Measurements from ENCODE around the gene RNASEH2A.
"Not testable (repeated sequence)": the region's sequence is repeated elsewhere in the genome, so short reads cannot be mapped to it uniquely, and the experiment has no call there.

RNASEH2A gene

DNA sequence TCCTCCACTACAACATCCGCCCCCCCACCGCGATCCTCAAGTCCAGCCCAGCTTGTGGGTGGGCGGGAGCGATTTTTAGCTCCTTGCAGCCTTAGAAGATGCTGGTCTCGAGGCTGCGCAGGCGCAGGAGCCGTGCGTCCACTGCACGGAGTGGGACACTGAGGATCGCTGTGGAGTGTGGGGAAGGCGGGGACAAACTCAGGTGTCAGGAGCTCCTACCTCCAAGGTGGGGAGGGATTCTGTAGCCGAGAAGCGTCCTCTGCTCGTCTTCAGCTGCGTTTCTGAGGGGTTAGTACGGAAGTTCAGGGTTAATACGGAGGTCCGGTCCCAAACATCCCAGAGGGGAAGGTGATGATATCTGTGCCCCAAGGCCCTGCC, 28.2 kb downstream of the RNASEH2A start, which contains the start of gene RTBDN:
TSS of gene RTBDN (minus strand) at position 14 of the 378 bp plus-strand sequence. CDS start 4,600 bp downstream, outside the sequence.
- no peak for DNase-seq

DNA sequence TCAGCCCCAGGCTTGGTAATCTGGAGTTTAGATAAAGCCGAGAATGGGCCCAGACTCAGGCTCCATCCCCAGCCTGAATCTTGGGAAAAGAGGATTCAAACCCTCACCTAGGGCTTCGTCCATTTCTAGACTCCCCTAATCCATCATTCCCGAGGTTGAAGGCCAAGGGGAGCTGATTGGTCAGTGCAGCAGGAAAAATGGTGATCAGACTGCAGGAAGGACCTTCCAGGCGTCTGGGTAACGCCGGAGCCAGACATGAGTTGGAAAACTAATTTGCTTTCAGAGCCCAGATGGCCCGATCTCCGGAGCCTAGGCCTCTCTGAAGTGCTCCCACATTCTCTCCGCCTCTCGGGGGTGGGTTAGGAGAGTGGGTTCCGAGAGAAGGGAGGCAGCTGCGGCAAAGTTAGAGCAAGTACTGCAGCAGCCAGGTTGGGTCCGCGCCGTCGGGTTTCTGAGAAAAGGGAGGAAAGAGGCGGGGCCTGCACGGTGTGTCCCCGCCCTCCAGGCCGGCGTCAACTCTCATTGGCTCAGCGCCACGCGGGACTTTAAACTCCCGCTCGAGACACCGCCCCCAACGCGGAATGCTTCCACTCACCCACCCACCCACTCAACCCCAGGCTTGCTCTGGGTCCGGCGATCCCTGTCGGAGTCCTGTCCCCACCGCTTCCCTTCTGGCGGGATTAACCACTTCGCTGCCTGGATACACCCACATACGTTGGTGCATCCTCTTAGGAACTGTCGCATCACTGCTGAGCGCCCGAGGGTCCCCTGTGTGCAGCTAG, 28.8 kb downstream of the RNASEH2A start:
- no peak for DNase-seq

DNA sequence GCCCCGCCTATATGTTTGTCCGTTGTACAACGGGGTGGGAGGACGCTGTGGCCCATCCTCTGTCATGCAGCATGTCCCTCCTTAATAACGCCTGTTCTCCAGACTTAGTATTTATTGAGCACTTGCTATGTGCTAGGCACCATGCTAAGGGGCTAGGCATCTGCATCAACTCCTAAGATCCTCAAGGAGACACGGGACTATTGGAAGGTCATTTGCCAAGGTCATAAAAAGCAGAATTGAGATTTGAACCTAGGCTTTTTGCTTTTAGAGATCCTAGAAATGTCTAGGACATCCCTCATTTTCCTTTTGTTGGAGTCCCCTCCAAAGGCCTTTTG, 30.1 kb downstream of the RNASEH2A start:
- DNase-seq = no peak

DNA sequence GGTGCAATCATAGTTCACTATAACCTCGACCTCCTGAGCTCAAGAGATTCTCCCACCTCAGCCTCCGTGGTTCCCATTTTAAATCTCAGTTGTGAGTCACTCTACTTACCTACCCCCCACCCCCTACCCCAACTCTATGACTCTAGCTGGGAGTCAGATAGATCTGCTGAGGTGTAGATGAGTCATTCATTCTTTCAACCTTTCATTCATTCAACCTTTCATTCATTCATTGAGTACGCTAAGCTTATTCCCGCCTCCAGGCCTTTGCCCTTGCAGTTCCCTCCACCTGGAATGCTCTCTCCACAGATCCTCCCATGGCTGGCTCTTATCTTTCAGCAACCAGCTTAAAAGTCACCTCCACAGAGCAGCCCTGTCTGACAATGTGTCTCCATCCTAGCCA, 30.8 kb downstream of the RNASEH2A start:
- no peak for DNase-seq

DNA sequence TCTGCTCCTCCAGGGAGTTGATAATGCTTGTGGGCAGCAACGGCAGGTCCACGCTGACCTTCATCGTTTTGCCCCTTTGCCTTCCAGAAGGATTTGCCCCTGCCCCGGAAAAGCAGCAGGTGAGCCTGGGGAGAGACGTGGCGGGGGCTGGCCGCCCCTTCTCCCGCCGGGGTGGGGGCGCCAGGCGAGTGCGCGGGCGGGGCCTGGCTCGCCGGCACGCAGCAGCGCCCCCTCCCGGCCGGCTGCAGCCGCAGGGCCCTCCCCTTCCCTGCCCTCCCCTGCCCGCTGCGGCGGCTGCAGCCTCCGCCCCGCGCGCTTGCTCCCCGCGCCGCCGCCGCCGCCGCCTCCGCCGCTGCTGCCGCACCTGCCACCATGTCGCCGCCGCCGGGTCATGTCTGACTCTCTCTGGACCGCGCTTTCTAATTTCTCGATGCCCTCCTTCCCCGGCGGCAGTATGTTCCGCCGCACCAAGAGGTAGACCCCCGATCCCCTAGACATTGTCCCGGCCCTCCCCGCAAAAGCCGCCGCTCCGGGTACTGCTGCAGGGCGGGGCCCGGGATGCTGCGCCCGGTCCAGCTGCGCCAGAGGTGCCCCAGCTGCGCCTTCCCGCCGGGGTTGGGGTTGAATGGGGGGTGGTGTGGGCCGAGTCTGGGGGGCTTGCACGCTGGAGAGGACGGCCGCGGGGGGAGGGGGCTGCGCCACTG, 31.9 kb downstream of the RNASEH2A start, which contains the start of gene MAST1:
TSS of gene MAST1 (plus strand) at position 334 of the 704 bp plus-strand sequence. CDS start at position 392, 58 bp downstream.
- DNase-seq = peak; percentile 62

DNA sequence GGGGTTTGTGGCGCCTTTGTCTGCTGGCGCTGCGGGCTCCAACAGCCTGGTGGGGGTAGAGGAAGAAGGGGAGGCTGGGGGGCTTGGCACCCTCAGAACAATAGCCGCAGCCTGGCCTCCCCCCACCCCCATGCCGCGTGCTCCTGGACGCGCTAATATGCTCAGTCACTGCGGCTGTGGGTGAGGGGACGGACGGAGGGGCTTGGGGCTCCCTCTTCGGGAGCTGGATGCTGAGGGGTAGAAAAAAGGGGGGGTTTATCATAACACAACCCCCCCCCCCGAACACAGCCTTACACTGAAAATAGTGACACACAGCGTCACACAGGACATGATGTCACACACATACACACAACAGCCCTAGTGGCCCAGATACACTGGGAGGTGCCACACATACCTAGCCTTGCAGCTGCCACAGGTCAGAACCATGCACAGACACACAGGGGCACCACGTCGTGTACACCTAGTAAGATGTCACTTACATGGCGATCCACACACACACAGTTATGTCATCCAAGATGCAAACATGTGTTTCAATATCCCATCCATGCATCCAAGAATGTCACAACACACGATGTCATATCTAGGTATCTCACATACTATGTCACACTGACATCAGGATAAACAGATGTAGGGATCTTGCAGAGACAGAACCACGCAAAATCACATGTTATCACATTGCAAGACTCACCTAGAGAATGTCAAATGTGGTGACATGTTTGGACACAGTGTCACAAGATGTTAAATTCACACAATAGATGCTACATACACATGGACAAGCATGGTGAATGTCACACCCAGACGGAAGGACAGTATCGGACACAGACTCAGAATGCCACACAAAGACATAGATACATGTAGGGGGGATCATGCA, 32.7 kb downstream of the RNASEH2A start:
- DNase-seq = no peak

DNA sequence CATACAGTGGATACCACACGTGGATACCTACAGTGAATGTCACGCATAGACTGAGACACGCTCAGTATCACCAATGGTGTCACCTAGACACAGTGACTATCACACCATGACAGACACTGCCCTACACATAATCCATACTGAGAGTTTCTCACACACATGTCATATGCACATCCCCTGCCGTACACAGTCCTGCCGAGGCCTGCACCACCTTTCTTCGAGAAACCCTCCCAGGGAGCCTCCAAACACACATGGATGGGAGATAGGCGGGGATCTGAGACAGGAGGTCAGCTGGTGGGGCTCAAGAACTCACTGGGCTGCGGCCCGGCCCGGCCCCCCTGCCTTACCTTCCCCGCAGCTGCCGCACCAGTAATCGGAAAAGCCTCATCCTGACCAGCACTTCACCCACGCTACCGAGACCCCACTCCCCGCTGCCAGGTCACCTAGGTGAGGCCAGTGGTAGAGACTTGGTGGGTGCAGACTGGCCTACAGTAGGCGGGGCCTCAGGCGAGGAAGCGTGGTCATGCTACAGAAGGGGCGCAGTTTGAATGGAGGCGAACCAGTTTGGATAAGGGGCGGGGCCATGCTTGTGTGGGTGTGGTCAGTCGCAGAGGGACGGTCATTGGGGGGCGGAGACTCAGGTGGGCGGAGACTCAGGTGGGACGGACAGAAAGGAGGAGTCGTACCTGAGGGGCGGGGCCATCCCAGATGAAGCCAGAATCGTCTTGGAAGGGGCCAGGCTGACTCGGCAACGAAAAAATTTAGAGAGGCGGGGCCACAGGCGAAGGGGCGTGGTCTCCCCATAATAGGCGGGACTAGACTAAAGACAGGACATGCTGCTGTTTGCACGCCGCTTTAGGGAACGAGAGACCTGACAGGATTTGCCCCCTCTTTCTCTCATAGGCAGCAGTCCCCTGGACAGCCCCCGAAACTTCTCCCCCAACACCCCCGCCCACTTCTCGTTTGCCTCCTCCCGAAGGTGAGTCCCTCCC, 34.0 kb downstream of the RNASEH2A start:
- DNase-seq = peak; percentile 84

DNA sequence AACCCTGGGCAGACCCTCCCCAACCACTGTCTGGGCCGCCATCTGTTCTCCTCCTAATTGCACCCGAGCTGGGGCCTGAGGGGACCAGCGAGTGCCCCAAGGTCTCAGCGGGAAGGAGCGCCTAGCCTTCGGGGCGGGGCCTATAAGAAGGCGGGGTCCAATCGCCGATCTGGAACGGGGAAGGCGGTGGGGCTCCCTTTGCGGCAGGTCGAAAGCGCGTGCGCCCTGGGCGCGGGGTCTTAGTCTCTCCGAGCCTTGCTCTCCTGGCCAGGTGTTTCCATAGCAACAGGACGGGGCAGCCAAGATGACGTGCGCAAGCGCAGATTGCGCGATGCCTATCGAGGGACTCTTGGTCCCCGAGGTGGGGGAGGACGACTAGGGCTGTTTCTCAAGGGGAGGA, 34.7 kb downstream of the RNASEH2A start:
- peak; percentile 97 for DNase-seq

DNA sequence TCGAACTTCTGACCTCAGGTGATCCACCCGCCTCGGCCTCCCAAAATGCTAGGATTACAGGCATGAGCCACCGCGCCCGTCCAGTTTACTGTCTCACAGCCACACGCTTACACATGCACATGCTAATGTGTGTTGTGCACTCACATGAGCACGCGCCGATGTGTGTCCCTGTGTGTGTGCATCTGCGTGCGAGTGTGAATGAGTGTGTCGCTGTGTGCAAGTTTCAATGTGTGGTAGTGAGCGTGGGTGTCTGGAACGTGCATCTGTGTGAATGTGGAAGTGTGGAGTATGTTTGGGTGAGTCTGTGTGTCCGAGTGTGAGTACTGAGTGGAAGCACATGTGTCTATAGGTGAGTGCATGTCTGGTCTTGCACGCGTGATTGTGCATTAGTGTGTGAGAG, 36.1 kb downstream of the RNASEH2A start:
- DNase-seq = no peak

DNA sequence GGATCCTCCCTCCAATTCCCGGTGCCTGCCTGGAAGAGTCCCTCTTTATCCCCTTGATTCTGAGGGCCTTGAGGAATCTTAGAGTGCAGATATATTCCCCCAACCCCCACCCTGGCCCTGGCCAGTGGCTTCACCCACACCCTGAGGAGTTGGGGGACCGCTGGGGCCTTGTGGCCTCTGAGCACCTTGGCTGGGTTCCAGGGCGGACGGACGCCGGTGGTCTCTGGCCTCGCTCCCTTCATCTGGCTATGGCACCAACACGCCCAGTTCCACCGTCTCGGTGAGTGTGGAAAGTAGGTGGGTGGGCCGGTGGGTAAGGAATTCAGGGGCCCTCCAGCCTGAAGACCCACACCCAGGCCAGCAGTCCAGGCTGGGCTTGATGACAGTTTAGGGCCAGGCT, 36.9 kb downstream of the RNASEH2A start:
- DNase-seq = no peak

DNA sequence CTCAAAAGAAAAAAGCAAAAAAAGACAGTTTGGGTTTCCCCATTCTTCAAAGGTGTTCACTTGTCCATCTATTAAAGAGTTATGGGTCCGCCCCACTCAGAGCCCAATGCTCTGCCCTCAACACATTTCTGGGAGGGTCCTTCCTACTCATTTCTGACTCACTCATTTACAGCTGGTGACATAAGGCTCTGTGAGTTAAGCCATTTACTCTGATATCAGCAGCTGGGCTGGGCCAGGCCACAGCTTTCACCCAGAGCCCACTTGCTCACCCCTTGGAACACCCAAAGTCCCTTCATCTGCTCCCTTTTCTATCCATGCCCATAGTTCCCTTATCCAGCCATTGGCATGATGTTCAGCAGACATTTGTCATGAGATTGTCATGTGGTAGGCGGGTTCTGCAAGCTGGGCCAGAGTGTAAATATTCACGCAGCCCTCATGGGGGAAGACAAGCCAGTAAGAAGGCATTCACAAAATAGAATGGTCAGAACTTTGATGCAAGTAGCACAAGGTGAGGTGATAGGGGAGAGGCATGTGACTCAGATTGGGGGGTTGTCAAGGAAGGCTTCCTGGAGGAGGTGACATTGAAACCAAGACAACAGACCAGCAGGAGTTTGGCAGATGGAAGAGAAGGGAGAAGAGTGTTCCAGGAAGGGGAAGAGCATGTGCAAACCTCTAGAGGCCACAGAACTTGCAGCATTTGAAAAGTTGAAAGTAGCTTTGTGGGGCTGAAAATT, 37.8 kb downstream of the RNASEH2A start:
- no peak for DNase-seq

DNA sequence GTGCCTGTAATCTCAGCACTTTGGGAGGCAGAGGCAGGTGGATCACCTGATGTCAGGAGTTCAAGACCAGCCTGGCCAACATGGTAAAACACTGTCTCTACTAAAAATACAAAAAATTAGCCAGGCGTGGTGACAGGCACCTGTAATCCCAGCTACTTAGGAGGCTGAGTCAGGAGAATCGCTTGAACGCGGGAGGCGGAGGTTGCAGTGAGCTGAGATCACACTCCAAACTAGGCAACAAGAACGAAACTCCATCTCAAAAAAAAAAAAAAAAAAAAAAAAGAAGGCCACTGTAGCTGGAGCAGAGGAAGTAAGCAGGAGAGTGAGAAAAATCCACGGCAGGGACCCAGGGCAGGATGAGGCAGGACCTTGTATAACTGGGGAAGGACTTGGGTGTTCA, 40.2 kb downstream of the RNASEH2A start:
- DNase-seq = not testable (repeated sequence)

DNA sequence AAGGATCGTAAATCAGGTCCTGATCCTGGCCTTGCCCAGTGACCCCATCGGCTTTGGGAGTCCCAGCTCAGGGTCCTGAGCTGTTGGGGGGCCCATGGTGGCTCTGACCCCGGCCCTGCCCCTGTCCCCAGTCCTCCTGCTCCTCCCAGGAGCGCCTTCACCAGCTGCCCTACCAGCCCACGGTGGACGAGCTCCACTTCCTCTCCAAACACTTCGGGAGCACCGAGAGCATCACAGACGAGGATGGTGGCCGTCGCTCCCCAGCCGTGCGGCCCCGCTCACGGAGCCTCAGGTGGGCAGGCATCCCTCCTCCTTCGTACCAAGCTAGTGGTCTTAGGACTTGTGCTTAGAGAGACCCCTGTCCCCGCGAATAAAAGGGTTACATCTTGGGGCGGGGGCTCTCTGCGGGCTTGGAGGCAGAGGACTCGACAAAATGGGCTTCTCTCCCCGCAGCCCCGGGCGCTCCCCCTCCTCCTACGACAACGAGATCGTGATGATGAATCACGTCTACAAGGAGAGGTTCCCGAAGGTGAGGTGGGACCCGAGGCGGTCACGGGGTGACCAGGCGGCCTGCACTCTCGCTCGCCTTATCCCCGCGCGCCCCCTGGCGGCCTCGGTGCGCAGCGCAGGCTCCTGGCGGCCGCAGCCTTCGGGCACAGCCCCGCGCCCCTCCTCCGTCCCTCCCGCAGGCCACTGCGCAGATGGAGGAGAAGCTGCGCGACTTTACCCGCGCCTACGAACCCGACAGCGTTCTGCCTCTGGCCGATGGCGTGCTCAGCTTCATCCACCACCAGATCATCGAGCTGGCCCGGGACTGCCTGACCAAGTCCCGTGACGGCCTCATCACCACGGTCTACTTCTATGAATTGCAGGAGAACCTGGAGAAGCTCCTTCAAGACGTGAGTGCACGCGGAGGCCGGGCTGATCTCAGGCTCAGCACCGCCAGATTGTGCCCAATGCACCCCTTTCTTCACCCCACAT, 41.1 kb downstream of the RNASEH2A start:
- DNase-seq = peak; percentile 64

DNA sequence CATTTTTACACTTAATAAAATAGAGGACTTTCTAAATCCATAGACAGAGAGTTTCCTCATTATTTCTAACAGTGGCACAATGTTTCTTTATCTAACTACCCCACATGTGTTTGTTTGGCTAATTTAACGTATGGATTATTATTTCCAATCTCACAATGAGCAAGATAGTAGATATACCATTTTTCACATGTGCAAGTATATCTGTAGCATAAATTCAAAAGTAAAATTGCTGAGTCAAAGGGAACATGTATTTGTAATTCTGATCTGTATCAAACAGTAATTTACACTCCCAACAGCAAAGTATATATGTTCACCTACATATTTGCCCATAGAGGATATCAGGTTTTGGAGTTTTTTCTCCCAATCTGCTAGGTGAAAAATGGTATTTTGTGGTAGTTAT, 50.3 kb downstream of the RNASEH2A start:
- no peak for DNase-seq

DNA sequence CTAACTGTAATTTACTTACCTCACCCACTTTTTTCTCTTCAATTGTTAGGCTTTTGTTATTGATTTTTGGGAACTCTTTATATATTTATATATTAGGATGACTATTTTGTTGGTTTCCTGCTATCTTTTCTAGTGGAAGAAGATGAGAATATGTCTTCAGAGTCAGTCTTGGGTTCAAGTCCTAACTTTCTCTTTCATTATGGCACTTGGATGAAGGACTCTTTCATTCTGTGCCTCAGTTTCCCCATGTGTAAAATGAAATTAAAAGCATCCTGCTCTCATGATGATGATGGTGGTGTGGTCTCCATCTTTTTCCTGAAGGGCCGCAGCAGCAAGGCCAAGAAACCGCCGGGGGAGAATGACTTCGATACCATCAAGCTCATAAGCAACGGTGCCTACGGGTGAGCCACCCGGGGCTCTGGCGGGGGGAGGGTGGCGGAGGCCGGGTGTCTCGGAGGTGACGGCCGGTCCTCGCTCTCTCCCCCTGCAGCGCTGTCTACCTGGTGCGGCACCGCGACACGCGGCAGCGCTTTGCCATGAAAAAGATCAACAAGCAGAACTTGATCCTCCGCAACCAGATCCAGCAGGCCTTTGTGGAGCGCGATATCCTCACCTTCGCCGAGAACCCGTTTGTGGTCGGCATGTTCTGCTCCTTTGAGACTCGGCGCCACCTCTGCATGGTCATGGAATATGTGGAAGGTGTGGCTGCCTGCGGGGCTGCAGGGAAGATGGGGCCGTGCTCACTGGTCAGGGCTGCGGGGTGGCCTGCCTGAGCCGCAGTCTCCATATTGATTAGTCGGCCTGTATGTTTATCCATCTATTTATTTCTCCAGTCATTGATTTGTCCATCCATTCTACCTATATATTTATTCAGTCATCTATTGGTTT, 51.9 kb downstream of the RNASEH2A start:
- DNase-seq = no peak

DNA sequence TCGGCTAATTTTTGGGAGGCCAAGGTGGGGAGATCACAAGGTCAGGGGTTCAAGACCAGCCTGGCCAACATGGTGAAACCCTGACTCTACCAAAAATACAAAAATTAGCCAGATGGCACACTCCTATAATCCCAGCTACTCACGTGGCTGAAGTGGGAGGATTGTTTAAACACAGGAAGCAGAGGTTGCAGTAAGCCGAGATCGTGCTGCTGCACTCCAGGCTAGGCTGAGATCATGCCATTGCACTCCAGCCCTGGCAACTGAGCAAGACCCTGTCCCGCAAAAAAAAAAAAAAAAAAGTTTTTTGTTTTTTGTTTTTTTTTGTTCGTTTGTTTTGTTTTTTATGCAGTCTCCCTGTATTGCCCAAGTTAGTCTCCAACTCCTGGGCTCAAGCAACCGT, 53.2 kb downstream of the RNASEH2A start:
- DNase-seq = no peak
